ENCODE data around the gene ATP1A1.

The ATP1A1 gene

GRCh38 chr1:116448785-116449385 lies 75.8 kb downstream of the ATP1A1 start:
- no peak for DNase-seq (ENCODE audit: low read depth)
- no peak for TF ChIP-seq CTCF (conservative IDR thresholded peaks at IDR 0.05; ENCODE audit: low read depth, low read length)

GRCh38 chr1:116449578-116449977 lies 76.5 kb downstream of the ATP1A1 start:
- no peak overlapping the region for H3K4me3 ChIP-seq (ENCODE audit: low read length)
- no peak for DNase-seq (ENCODE audit: low read depth)
- no peak for TF ChIP-seq CTCF (conservative IDR thresholded peaks at IDR 0.05; ENCODE audit: low read depth, low read length)

More at GRCh38 chr1:116448785-116449385, 75.8 kb downstream of the ATP1A1 start:
- no peak overlapping the region for H3K4me3 ChIP-seq (ENCODE audit: low read length)

- no peak for TF ChIP-seq CTCF (conservative IDR thresholded peaks at IDR 0.05; ENCODE audit: low read depth, low read length)
- no peak overlapping the region for H3K4me3 ChIP-seq (ENCODE audit: low read length)
- DNase-seq (ENCODE audit: low read depth) = no peak
Observed at GRCh38 chr1:116451702-116452101, 78.7 kb downstream of the ATP1A1 start.

- no peak for TF ChIP-seq CTCF (conservative IDR thresholded peaks at IDR 0.05; ENCODE audit: low read depth, low read length)
- no peak overlapping the region for H3K4me3 ChIP-seq (ENCODE audit: low read length)
- no peak for DNase-seq (ENCODE audit: low read depth)
Observed at GRCh38 chr1:116453481-116453880, 80.4 kb downstream of the ATP1A1 start.

- TF ChIP-seq CTCF (conservative IDR thresholded peaks at IDR 0.05; ENCODE audit: low read depth, low read length) = no peak
- no peak for DNase-seq (ENCODE audit: low read depth)
- H3K4me3 ChIP-seq (ENCODE audit: low read length) = no peak overlapping the region
Observed at GRCh38 chr1:116453906-116454305, 80.9 kb downstream of the ATP1A1 start.
